Adipose tissue (tissue), 3 donors: Measurements from ENCODE around the gene CCDC43. TPM values are rescaled to one million over a fixed set of nuclear protein-coding genes. Genes with fewer than 3 reads are reported as not detected.

Source experiments
- H3K27ac ChIP-seq: one replicate; pipeline ENCODE4 v1.5.1; 2013; ENCODE audit warnings: low read depth, low read length
- WGBS, 3 donors: extraction: QIAGEN DNeasy Blood & Tissue Kit; methylation state at CpG; one replicate each; pipeline ENCODE4 v1.1.7; 2013; 5-methylcytosine and 5-hydroxymethylcytosine counted together
- polyA plus RNA-seq, 3 donors: library from polyadenylated mRNA; stranded (reverse); fragments of 200-250 nt; gene quantifications; one replicate each; pipeline ENCODE4 v1.2.3, GENCODE V29; 2013
- donor health status: healthy with polysubstance abuse.
- donor health status: Bipolar disorder and iron deficiency.
- donor health status: healthy.

CCDC43 gene
- polyA plus RNA-seq, 3 donors = 8.6 to 18.2 (median 9.3) TPM

GRCh38 chr17:44633998-44634397 is 55.6 kb downstream of the CCDC43 start:
- H3K27ac ChIP-seq = no peak overlapping the region
- 73 to 82% (median 77%) methylated on average over 8 of the region's 8 CpGs for WGBS, 3 donors

DNA sequence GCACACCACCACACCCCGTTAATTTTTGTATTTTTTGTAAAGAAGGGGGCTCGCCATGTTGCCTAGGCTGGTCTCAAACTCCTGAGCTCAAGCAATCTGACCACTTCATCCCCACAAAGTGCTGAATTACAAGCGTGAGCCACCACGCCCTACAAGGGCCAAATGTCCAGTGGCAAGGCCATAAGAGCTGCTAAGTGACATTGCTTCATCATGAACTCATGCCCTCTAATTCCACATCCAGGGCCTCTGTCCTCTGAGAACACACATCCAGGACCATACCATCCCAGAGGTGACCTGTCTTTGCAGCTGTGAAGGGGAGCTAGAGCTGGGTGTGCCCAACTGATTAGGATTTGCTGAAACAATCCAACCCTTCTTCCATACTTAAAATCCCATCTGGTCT is 58.9 kb downstream of the CCDC43 start:
- H3K27ac ChIP-seq = no peak overlapping the region
- WGBS, 3 donors = 89 to 90% (median 89%) methylated on average over 4 of the region's 4 CpGs

- no peak overlapping the region for H3K27ac ChIP-seq
- 93 to 95% (median 95%) methylated on average over 13 of the region's 13 CpGs for WGBS, 3 donors
Measured at GRCh38 chr17:44629314-44629713, 60.3 kb downstream of the CCDC43 start.

GRCh38 chr17:44628243-44629188 is 61.1 kb downstream of the CCDC43 start:
- no peak overlapping the region for H3K27ac ChIP-seq

DNA sequence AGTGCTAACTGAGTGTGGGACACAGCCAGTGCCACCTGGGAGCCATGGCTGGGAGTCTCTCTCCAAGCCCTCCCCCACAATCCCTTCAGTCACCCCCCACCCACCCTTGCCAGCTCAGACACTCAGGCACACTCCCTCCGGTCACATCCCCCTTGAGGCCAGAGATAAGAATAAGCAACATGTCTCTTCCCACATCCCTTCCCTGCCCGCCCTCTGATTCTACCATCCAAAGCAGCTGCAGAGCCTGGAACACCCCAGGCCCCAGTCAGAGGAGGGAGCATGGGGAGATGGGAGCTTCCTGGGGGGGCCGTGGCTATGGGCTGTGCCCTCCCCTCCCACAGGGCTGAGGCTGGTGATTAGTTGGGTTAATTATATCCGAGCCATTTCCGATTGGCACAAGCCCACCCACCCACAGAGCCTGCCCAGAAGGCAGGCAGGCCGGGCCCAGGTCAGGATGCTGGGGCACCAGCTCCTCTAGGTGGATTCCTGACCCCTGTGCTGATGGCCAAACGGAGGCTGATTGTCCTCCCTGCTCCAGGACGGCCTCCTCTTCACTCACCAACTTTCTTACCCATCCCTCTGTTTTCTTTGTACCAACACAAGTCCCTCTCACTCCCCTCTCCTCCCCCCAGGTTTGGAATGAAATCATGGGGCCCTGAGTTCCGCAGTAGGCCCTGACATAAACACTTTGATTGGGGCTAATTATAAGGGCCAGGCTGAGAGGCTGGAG is 61.9 kb downstream of the CCDC43 start:
- no peak overlapping the region for H3K27ac ChIP-seq
- WGBS, 3 donors = 79 to 86% (median 82%) methylated on average over 9 of the region's 9 CpGs

More at GRCh38 chr17:44628243-44629188, 61.1 kb downstream of the CCDC43 start:
- WGBS, 3 donors = 56 to 64% (median 56%) methylated on average over 34 of the region's 34 CpGs

Other genes with a start within 250 kb of the CCDC43 start
- gene GPATCH8, start 186.4 kb downstream of the CCDC43 start, polyA plus RNA-seq = 10 to 100 TPM in 1 of 3 donors, 1 to 10 TPM in 2; 5.8 to 11.2 (median 7.6) TPM
- 1 to 10 TPM in 2 of 3 donors, under 1 TPM in 1; 0.45 to 1.7 (median 1.3) TPM for gene FZD2, start 132.3 kb downstream of the CCDC43 start, polyA plus RNA-seq
- gene MEIOC, start 33.3 kb downstream of the CCDC43 start, polyA plus RNA-seq = under 1 TPM in 1 of 3 donors, not detected in 2; 0.11 TPM
- gene DBF4B, start 18.9 kb upstream of the CCDC43 start, polyA plus RNA-seq = 1 to 10 TPM; 1.9 to 4.9 (median 2.4) TPM
- gene ADAM11, start 69.2 kb upstream of the CCDC43 start, polyA plus RNA-seq = 1 to 10 TPM in 1 of 3 donors, under 1 TPM in 2; 0.17 to 1.5 (median 0.73) TPM
- 1 to 10 TPM in 2 of 3 donors, under 1 TPM in 1; 0.95 to 7.4 (median 6.2) TPM for gene GJC1, start 140.5 kb upstream of the CCDC43 start, polyA plus RNA-seq
- gene HIGD1B, start 158.1 kb upstream of the CCDC43 start, polyA plus RNA-seq = 10 to 100 TPM in 2 of 3 donors, 1 to 10 TPM in 1; 2.1 to 16.2 (median 10.7) TPM
- gene EFTUD2, start 209.7 kb upstream of the CCDC43 start, polyA plus RNA-seq = 10 to 100 TPM; 18.7 to 45.7 (median 23.8) TPM
- 1 to 10 TPM; 1.3 to 8.3 (median 3.4) TPM for gene GFAP, start 225.7 kb upstream of the CCDC43 start, polyA plus RNA-seq